ENCODE measurements around the gene ARID1A. TPM values are rescaled to one million over a fixed set of nuclear protein-coding genes. Genes with fewer than 3 reads are reported as not detected.

ARID1A gene
- total and polyA plus RNA-seq, 9 of the 15 experiments (the other 6 are each of a cell fraction or from before 2014, with no cell fraction given), result 8.3 to 88.3 (median 22.5) TPM

GRCh38 chr1:26721669-26722355 is 26.0 kb downstream of the ARID1A start (continued):
- TF ChIP-seq PRDM10 (IDR thresholded peaks at IDR 0.05; ENCODE audit: partially characterized antibody) (peak; percentile 68), OTX1 (CRISPR knock-in tag; IDR thresholded peaks at IDR 0.05) (no peak), LCOR (CRISPR knock-in tag; IDR thresholded peaks at IDR 0.05) (no peak), HMBOX1 (IDR thresholded peaks at IDR 0.05) (no peak), HDAC8 (tag; IDR thresholded peaks at IDR 0.05) (no peak), RB1 (IDR thresholded peaks at IDR 0.05; ENCODE audit: low read depth) (no peak), CGGBP1 (CRISPR knock-in tag; IDR thresholded peaks at IDR 0.05) (no peak), CBX8 (IDR thresholded peaks at IDR 0.05; ENCODE audit: borderline replicate concordance, extremely low read depth, low read depth, low read length, poor library complexity, severe bottlenecking) (no peak), SETDB1 (IDR thresholded peaks at IDR 0.05; ENCODE audit: low read length) (no peak), HNRNPL (IDR thresholded peaks at IDR 0.05; ENCODE audit: low read depth, low read length) (no peak), CHD7 (IDR thresholded peaks at IDR 0.05; ENCODE audit: low read depth, low read length) (no peak)

Measured in K562 (cell line).